Fibroblast of skin of left quadriceps (primary cell): Measurements from ENCODE around the gene ZNF319.
"Not testable (repeated sequence)": the region's sequence is repeated elsewhere in the genome, so short reads cannot be mapped to it uniquely, and the experiment has no call there.

Experiments
- DNase-seq, 2 experiments: peaks; one replicate each; pipeline ENCODE4 v3.0.0-alpha.2; 2013; ENCODE audit warnings: low read depth in 2 of 2

ZNF319 gene

DNA sequence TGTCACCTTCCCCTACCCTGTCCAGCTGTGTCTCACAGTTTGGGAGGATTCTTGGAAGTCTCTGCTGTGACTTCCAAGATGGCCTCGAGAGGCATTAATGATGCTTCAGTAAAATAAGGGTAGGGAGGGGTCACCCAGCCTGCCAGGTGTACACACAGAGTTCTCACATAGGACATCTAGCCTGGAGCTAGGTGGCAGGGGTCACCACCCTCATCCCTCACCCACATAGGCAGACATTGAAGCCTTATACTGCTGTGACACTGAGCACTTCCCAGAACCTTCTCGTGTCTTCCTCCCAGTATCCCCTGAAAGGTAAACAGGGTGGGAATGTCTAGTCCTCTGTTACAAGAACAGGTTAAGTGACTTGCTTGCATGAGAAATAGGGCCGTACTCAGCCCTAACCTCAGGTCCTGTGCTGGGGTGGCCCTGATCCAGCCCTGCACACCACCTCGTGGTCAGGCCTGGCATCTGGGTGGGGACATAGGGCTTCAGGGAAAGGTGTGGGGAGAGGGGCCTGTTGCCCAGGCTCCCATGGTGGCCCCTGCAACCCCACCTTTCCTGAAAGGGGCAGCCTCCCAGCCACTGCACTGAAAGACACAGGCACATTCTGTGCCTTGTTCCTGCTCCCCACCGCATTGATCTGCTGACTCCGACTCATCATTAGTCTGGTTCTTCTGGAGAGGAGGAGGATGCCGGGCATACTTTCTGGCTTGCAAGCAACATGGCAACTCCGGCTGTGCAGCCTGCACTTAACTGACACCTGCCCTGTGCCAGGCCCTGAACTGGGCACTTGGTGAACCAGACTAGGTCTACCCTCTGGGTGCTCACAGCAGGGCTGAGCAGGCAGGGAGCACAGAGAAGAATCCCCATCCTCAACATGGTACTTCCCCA lies 21.4 kb upstream of the ZNF319 start:
- DNase-seq, result no peak

DNA sequence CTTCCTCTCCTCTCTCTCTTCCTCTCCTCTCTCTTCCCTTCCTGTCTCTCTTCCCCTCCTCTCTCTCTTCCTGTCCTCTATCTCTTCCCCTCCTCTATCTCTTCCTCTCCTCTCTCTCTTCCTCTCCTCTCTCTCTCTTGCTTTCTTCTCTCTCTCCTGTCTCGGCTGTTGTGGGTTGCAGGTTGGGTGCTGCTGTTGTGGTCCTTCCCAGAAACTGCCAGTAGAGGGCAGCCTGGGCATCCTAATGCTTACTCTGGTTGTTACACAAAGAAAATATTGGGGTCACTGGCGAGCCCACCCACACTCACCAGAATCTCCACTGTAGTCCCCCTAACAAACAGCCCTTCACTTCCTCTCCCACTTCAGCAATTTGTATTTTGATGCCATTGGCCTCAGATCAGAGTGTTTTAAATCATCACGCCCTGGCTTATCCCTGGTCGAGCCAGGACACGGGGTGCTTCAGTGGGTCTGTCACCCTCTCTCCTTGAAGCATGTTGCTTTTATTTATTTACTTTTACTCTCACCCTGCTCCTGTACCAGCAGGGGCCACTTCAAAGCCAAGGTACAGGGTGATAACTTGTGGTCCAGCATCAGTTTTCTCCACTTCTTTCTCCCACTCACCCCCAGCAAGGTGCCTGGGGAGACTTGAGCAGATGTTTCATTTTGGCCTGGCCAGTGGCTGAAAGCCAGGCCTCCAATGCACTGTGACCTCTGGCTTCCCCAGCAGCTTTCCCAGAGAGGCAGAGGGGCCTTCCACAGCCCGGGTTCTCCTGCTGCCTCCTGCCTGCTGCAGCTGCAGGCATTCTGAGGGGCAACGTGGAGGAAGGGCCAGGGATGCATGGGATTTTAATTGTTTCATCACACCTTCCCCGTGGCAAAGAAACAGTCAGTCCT lies 20.4 kb upstream of the ZNF319 start:
- DNase-seq, result no peak

DNA sequence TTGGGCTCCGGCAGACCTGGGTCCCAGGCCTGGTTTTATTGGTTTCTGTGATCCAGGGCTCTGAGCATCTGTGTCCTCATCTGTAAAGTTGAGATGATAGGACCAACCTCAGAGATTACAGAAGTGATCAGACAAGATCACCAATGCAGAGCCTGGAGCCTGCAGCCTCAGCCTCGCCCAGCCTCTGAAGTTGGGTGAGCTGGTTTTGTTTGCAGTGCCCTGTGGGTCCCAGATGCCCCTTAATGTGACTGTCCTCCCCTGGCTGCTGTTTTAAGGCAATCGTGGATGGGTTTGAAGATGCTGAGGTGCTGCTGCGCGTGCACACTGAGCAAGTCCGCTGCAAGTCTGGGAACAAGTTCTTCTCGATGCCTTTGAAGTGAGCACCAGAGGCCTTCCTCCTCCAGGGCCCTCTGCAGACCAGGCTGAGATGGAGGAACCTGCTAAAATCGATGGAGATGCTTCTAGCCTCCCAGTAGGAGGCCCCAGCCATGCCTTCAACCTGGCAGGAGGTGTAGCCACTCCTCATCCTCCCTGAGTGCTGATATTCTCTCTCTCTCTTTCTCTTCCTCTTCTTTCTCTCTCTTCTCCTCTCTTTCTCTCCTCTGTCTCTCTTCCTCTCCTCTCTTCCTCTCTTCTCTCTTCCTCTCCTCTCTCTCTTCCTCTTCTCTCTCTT lies 19.5 kb upstream of the ZNF319 start:
- DNase-seq, result no peak

DNA sequence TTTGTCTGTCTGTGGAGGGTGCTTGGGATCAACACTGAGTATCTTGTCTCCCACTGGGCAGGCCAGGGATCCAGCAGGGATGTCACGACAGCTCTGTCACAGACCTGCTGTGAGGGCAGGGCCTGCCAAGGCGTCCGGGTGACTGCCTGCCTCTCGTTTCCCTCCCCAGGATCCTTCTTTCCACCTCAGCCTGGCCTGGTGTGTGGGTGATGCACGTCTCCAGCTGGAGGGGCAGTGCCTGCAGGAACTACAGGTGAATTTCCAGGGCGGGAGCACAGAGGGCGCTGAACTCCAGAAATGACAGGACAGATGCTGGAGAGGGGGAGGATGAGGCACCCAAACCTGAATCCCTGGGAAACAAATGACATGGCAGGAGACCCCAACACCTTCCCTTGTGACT lies 18.3 kb upstream of the ZNF319 start:
- no peak for DNase-seq

DNA sequence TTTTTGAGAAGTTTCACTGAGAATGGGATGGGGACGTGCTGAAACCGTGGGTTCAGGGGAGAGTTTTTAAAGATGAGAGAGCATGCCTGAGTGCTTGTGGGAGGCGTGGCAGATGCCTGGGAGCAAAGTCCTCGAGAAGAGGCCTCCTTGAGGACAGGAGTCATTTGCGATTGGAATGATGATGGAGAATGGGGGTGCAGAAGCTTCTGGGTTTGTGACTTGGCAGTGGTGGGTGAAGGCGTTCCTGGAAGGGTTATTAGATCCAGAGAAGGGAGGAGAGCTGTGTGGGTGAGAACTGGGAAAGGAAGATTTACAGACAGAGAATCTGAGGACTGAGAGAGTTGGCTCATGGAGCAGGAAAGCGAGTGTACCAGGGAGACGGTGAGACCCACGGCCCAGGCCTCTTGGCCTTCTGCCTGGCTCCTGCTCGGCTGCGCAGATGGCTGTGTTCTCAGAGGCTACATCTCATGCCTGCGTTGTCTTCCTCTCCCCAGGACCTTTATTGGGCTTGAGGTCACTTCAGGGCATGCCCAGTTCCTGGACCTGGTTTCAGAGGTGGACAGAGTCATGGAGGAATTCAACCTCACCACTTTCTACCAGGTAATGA lies 16.5 kb upstream of the ZNF319 start:
- no peak for DNase-seq

DNA sequence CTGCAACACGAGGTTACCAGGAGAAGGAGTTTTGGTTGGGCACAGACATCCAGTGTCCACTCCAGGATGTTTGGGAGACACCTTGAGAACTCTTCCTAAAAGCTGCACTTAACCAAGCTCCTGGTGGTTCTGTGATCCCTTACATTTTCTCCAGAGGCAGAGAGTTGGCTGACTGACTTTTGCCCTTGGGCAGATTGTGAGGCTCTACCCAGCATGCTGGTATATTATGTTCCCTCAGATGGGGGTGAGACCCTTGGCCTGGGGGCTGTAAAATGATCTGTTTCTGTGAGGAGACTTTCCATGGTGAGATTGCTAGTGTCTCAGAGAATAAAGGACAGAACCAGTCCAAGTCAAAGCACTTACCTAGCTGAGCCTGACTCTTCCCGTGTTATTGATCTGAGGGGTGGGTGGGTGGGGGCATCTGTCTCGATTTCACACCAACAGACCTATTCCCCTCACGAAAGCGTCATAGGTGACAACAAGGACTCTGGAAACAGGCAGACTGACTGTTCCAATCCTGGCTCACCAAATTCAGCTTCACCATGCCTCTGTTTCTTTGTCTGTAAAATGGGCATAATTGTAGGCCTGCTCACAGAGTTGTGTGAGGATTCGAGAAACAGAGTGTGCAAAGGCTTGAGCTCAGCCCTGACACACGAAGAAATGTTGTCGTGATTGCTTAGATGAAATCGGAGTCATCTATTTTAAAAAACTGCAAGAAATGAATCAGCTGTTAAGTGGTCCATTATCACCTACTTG lies 12.9 kb upstream of the ZNF319 start:
- no peak for DNase-seq

DNA sequence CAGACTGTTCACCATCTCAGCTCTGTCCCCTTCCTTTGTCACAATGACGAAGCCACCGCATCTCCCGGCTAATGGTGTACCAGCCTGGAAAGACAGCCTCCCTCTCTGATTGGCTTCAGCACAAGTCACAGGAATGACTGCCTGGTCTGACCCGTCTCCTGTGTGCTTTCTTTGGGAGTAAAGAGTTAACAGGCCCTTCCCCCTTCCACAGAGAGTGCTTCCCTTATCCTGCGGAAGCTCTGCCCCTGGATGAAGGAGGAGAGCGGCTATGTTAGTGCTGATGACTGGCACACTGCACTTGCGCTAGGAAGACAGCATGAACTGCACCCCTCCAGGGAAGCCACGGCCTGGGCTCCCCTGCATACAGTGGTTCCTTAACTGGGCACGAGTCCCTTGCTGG lies 12.0 kb upstream of the ZNF319 start:
- no peak for DNase-seq

DNA sequence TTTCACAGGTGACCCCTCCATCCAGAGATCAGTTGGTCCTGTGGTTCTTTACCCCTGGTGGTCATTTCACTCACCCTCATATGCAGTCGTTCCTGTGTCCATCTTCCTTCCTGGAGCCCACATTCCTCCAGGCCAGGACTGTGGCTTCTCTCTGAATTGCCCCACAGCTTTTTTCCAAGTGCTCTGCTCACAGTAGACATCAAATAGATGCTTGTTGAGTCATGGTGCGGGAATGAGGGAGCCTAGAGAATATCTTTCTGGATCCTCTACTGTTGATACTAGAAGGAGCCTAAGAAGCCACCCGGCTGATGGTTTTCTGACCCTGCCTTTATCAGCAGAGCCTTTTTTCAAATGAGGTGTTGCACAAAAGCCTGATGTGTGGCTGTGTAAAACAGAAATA lies 11.2 kb upstream of the ZNF319 start:
- DNase-seq, result peak in 1 of 2 experiments; percentile 41

DNA sequence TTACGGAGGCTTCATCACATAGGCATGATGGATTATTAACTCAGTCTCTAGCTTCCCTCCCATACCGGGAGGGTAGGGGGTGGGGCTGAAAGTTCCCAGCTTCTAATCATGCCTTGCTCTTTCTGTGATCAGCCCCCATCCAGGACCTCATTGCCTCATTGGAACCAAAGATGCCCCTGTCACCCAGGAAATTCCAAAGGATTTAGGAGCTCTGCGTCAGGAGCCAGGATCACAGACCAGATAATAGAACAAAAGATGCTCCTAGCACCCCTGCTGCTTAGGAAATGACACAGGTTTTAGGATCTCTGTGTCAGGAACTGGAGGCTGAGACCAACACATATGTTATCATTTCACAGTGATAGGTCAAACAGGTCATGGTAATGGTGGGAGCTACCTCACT lies 10.4 kb upstream of the ZNF319 start:
- DNase-seq, result no peak

DNA sequence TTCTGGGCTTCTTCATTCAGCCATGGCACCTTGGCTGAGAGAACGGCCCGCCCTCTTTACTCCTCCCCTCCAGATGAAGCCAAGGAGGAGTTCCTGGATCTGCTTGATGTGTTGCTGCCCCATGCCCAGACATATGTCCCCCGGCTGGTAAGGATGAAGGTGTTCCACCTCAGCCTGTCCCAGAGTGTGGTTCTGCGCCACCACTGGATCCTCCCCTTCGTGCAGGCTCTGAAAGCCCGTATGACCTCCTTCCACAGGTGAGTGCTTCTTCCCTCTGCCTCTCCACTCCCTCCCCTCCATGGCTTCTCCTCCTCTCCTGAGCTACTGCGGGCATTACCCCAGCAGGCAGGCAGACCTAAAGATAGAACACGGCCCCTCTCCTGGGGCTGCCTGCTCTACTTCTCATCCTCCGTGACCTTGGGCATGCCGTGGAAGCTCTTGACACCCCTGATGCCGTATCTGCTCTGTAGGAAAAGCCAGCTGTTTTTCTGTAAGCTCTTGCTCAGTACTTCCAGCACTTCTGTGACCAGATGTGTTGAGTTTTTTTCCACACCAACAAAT lies 9.5 kb upstream of the ZNF319 start:
- DNase-seq, result no peak

DNA sequence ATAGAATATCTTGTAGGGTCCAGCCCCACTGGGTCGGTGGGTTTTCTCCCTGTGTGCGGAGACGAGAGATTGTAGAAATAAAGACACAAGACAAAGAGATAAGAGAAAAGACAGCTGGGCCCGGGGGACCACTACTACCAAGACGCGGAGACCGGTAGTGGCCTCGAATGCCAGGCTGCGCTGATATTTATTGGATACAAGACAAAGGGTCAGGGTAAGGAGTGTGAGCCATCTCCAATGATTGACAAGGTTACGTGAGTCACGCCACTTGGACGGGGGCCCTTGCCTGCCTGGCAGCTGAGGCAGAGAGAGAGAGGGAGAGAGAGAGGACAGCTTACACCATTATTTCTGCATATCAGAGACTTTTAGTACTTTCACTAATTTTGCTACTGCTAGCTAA lies 4.3 kb upstream of the ZNF319 start:
- not testable (repeated sequence) for DNase-seq

DNA sequence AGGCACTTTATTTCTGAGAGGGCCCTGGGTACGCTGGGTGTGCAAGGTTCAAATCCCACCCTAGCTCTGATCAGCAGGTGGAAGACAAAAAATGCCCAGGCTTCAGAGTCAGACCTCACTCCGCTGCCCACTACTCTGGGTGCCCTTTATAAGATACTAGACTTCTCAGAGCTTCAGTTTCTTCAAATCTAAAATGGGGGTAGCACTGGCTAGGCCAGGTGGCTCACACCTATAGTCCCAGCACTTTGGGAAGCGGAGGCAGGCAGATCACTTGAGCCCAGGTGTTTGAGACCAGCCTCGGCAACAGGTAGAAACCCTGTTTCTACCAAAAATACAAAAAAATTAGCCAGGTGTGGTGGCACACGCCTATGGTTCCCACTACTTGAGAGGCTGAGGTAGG lies 2.5 kb upstream of the ZNF319 start:
- no peak for DNase-seq

DNA sequence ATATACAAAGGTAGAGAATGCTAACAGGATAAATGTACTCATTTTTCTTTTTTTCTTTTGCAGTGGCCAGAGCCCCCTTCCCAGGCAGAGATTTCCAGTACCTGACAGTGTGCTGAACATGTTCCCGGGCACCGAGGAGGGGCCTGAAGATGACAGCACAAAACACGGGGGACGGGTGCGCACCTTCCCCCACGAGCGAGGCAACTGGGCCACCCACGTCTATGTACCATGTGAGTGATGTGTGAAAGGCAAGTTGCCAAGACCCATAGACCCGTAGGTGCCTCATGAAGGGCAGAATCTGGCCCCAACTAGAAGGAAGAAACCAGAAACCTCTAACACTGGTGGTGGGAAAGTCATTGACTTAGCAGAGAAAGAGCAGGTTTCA lies 1.9 kb upstream of the ZNF319 start:
- DNase-seq, result no peak

DNA sequence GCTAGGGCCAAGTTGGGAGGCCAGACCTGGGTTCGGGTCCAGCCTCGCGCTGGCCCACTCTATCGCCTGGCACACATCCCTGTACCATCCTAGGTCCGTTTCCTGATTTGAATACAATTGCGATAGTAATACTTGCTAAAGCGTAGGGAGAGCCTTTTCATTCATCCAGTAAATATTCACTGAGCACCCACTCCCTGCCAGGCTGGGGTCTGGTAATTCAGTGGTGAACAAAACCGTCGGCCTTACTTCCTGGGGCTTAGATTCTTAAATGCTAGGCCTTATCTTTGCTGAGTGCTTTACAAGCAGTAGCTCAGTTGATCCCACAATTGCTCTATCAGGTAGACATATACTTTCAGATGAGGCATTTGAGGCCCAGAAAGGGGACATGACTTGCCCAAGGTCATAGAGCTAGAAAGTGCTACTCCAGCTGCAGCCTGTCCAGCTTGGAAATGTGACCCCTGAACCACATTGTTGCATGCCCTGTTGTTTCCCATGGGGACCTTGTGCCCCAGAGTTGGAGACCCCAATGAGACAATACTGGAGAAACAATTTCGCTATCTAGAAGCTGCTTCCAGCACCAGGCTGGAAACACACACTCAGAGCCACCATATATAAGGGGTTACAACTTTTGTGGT lies 1.4 kb upstream of the ZNF319 start:
- DNase-seq, result no peak

DNA sequence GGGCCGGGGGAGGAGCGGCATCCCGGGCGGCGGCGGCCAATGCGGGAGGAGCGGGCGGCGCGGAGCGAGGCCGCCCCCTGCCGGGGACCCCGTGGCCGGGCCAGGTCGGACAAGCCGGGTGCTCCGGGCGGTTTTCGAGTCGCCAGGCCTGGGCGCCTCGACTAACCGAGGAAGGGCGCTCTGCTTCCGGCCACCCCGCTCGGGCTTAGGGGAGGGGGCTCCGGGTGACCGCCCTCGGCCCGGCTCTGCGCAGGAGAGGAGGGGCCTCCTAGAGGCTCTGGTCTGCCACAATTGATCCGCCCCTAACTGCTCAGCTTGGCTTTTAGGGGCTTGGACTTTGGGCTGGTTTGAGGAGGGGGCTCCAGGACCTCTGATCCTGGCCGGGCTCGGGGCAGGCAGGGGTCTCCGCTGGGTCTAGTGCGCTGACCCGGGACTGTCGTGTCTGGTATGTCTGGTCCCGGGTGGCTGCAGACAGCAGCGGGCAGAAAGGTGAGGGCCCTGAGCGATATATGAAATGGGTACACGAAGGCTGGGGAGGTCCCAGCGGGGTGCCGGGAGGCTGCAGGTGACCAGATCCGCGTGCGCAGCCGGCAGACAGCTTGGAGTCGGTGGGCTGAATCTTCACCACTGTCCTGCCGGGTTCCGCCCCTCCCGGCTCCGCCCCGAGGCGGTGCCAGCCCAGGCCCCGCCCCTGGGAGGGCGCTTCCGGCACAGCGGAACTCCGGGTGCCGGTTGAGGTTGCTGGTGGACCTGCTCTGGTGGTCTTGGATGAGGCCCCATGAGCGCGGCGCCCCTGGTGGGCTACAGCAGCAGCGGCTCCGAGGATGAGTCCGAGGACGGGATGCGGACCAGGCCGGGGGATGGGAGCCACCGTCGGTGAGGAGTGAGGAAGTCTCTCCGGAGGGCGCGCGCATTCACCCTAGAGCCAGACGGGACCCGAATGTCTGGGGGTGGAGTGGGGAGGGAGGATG lies 519 bp upstream of the ZNF319 start, which contains the start of gene USB1:
Gene USB1, plus strand, starts transcription at position 702 of the 971 bp plus-strand sequence. Its CDS starts 77 bp downstream, at position 779.
- peak; percentile 46 to 53 for DNase-seq

DNA sequence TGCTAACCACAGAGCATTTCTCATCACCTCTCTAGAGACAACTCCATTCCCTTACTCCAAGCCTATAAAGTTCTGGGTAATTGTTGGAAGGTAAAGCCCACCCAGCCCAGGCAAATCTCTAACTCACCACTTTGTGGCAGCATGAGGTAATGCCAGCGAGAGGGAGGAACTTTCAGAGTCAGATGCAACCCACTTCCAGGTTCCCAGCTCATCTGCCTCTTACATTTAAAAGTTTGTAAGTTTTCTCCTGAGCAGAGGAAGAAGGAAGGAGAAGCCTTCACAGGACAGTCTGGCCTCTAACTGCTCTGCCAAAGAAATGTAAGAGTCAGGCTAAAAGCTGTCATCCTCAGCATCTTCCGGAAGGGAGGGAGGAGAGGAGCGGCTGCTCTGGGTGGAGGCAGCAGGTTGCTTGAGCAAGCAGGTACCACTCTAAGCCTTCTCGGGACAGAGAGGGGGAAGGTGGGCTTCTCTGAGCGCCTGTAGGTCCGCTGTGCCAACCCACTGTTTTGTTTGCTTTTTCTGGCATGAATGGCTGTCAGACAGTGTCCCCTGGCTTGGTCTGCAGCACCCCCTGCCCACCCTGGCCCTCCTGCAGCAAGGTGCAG lies 1.0 kb downstream of the ZNF319 start:
- no peak for DNase-seq

DNA sequence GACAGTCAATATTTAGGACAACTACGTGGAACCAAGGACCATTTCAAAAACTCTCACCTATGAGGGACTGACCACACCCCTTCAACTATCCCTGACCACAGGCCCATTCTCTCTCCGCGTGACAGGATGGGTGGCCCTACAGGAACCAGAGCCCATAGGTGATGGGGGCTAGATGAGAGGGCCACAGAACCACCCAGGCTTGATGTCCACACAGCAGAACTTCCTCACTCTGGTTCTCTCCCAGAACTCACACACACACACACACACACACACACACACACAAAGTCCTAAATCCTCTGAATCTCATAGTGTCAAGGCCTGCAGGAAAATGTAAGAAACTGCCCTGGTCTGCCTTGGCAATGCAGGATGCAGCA lies 1.5 kb downstream of the ZNF319 start:
- no peak for DNase-seq

DNA sequence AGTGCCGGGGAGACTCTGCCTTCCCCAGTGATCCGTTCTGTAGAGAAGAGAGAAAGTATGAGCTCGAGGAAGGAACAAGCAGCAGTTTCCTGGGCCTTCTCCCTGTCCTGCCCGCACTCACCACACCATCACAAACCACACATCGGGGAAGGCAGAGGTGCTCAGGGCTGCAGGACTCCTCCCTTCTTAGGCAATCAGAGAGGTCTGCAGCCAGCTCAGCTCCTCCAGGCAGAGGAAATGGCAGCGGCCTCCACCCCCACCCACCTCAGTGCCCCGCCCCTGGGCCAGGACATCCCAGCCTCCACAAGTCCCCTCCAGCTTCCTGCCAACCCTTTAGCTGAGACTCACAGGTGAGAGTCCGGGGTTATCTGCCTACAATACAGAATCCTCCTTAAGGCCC lies 2.0 kb downstream of the ZNF319 start:
- no peak for DNase-seq
